ENCODE results near the gene TTLL12. TPM values are rescaled to one million over a fixed set of nuclear protein-coding genes. Genes with fewer than 3 reads are reported as not detected.

TTLL12 gene
- total and polyA plus RNA-seq, 2 donors (not counting 1 experiment from before 2014, with no cell fraction given): 11.0 to 21.3 TPM

DNA sequence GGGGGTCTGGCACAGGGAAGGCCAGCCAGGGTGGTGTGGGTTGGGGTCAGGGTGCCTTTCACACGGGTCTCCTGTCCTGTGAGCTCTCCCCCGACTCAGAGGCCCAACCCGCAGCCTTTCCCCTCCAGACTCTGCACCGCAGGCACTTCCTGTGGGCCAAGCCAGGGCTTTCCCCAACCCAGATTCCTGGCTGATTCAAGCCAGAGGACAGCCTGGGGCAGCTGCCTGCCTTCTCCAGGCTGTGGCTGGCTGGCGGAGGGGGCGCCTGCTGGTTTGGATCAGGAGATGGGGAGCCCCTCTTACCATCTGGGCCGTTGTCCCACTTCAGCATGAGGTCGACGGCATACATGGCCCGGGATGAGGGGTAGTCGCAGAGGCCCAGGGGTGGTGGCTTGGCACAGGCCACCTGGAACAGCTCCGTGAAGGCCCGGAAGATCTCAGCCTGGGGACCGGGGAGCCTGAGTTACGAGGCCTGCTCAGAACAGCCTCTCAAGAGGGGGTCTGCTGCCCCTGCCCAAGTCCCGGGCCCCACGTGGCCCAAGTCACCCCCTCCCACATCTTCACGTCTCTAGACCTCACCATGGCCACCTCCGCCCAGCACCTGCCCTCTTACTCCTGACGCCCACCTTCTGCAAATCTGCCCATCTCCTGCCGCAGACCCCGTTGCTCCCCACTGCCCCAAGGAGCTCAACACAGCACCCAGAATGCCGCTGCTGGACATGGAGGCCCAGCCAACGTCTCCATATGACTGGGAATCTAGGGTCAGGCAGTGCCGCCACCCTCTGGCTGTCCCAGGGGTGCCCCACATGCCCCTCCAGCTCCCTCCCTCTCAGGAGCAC is 18.2 kb downstream of the TTLL12 start:
- ATAC-seq (ENCODE audit: low read depth): no peak

More for the DNA sequence above, 18.2 kb downstream of the TTLL12 start:
- H3K4me3 Mint-ChIP-seq: no peak overlapping the region
- no peaks in the 10 kb centered on the region for H3K79me2 ChIP-seq (ENCODE audit: control insufficient read depth, insufficient read depth, low read length)
- intact Hi-C loops (cut with micrococcal nuclease): no loop called here
- H3K27me3 Mint-ChIP-seq: no peaks in the 10 kb centered on the region
- ChIA-PET POLR2A (no interaction called here), CTCF (interaction anchor here (1.2 kb wide), 1 partner anchor 17 kb away, joined by 3 read pairs; no protein-coding TSS in a partner anchor)
- no peak for DNase-seq
- no peak overlapping the region for H3K27ac Mint-ChIP-seq
- H4K20me1 ChIP-seq (ENCODE audit: control insufficient read depth, insufficient read depth, low read length, poor library complexity, severe bottlenecking): no peaks in the 10 kb centered on the region
- no peak overlapping the region for H3K4me3 ChIP-seq (ENCODE audit: control extremely low read depth in 1 of 5, extremely low read depth in 1 of 5, insufficient read depth in 1 of 5, low read depth in 2 of 5, low read length in 4 of 5)
- H3K9me3 ChIP-seq (ENCODE audit: control extremely low read depth in 1 of 3, control insufficient read depth in 2 of 3, insufficient read depth in 1 of 3, low read length in 2 of 3): no peaks in the 10 kb centered on the region
- no peak overlapping the region for H3K27ac ChIP-seq (ENCODE audit: low read length in 2 of 2)
- no peaks in the 10 kb centered on the region for H3K9me3 Mint-ChIP-seq (ENCODE audit: insufficient read depth)
- H3K9ac ChIP-seq (ENCODE audit: low read length): no peak overlapping the region
- H3K4me1 ChIP-seq (ENCODE audit: control insufficient read depth in 2 of 2, insufficient read depth in 2 of 2, low read length in 2 of 2): peaks cover 0 to 7% of the 10 kb centered on the region in 2 donors
- no peaks in the 10 kb centered on the region for H3K27me3 ChIP-seq (replicated peaks in 1 of 4; ENCODE audit: control extremely low read depth in 1 of 4, control insufficient read depth in 3 of 4, insufficient read depth in 4 of 4, low read length in 3 of 4)
- no peak overlapping the region for H3K4me2 ChIP-seq (replicated peaks; ENCODE audit: low read depth, low read length, poor library complexity, severe bottlenecking)
- peaks cover 8% of the 10 kb centered on the region for H3K4me1 Mint-ChIP-seq
- WGBS (ENCODE audit: insufficient coverage): 90% methylated on average over 23 of the region's 25 CpGs
- no peak overlapping the region for H2AFZ ChIP-seq (ENCODE audit: insufficient read depth, low read depth, low read length, poor library complexity, severe bottlenecking)
- TF ChIP-seq, protein P1, sequence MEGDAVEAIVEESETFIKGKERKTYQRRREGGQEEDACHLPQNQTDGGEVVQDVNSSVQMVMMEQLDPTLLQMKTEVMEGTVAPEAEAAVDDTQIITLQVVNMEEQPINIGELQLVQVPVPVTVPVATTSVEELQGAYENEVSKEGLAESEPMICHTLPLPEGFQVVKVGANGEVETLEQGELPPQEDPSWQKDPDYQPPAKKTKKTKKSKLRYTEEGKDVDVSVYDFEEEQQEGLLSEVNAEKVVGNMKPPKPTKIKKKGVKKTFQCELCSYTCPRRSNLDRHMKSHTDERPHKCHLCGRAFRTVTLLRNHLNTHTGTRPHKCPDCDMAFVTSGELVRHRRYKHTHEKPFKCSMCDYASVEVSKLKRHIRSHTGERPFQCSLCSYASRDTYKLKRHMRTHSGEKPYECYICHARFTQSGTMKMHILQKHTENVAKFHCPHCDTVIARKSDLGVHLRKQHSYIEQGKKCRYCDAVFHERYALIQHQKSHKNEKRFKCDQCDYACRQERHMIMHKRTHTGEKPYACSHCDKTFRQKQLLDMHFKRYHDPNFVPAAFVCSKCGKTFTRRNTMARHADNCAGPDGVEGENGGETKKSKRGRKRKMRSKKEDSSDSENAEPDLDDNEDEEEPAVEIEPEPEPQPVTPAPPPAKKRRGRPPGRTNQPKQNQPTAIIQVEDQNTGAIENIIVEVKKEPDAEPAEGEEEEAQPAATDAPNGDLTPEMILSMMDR (IDR thresholded peaks at IDR 0.05): no peak
- no peak for TF ChIP-seq EZH2 (IDR thresholded peaks at IDR 0.05; ENCODE audit: borderline replicate concordance, insufficient read depth, low read depth, low read length, poor library complexity, severe bottlenecking)
- peaks cover 0 to 26% of the 10 kb centered on the region in 2 experiments for H3K36me3 ChIP-seq (replicated peaks in 1 of 2; ENCODE audit: control extremely low read depth in 1 of 2, control insufficient read depth in 1 of 2, extremely low read depth in 1 of 2, insufficient read depth in 2 of 2, low read length in 1 of 2)

Data from B cell (primary cell).